Spinal cord (tissue), 10 donors: Measurements from ENCODE around the gene TMEM134. TPM values are rescaled to one million over a fixed set of nuclear protein-coding genes. Genes with fewer than 3 reads are reported as not detected.
A peak's percentile ranks its signal among the peaks of the same experiment; 100 is the strongest.

ENCODE experiments used
- DNase-seq, 6 donors: peaks; one replicate each; pipeline versions ENCODE4 v3.0.0 to v3.0.0-alpha.2; 2013 to 2015; ENCODE audit warnings: low spot score in 6 of 6, low read depth in 4 of 6
- H3K27ac ChIP-seq: one replicate; pipeline ENCODE4 v1.5.1; 2013; ENCODE audit warnings: low read depth, low read length, control low read depth
- H3K27me3 ChIP-seq: one replicate; pipeline ENCODE4 v1.6.1; 2013; ENCODE audit warnings: low read length; ENCODE audit not compliant: control insufficient read depth, insufficient read depth
- H3K36me3 ChIP-seq: one replicate; pipeline ENCODE4 v1.6.1; 2013; ENCODE audit warnings: low read length; ENCODE audit not compliant: control insufficient read depth, insufficient read depth
- H3K4me1 ChIP-seq: one replicate; pipeline ENCODE4 v1.6.1; 2013; ENCODE audit warnings: low read length; ENCODE audit not compliant: control insufficient read depth, insufficient read depth
- H3K4me3 ChIP-seq: one replicate; pipeline ENCODE4 v1.5.1; 2013; ENCODE audit warnings: low read depth, low read length, control low read depth
- H3K9me3 ChIP-seq: one replicate; pipeline ENCODE4 v1.6.1; 2013; ENCODE audit warnings: low read length; ENCODE audit not compliant: control insufficient read depth, insufficient read depth
- WGBS: methylation state at CpG from one replicate; pipeline ENCODE4 v1.1.5; 2013; ENCODE audit warnings: missing lambda C conversion rate; ENCODE audit not compliant: insufficient coverage; 5-methylcytosine and 5-hydroxymethylcytosine counted together
- polyA plus RNA-seq, 2 donors: library from polyadenylated mRNA; unstranded; fragments of 120-200 nt; gene quantifications; one replicate each; pipeline ENCODE4 v1.2.1, GENCODE V29; 2013; ENCODE audit not compliant: insufficient read length in 2 of 2
- total RNA-seq, 2 donors: library from RNA; depleted of rRNA in 1 of 2; stranded (reverse); fragments of 120-200 nt in 1 of 2; fragments of >200 nt in 1 of 2; gene quantifications; one replicate each; pipeline versions ENCODE4 v1.2.3 to v1.2.4, GENCODE V29; 2013 to 2014
- donor health status: healthy.

The TMEM134 gene
- total and polyA plus RNA-seq, 4 donors, result 14.9 to 69.0 (median 34.2) TPM

- no peaks in the 10 kb centered on the region for H3K9me3 ChIP-seq
- H3K4me1 ChIP-seq, result peaks cover 62% of the 10 kb centered on the region
- 21% methylated on average over 33 of the region's 33 CpGs for WGBS
- peak in 1 of 6 donors; percentile 35 for DNase-seq
- peak overlapping the region; percentile 99 for H3K27ac ChIP-seq
- H3K27me3 ChIP-seq, result peaks cover 5% of the 10 kb centered on the region
- H3K4me3 ChIP-seq, result peak overlapping the region; percentile 71
- H3K36me3 ChIP-seq, result peaks cover 22% of the 10 kb centered on the region
These were observed 38.3 kb upstream of the TMEM134 start for GRCh38 chr11:67507242-67507863.

GRCh38 chr11:67506426-67507051, 37.5 kb upstream of the TMEM134 start:
- H3K9me3 ChIP-seq, result no peaks in the 10 kb centered on the region
- DNase-seq, result no peak
- H3K36me3 ChIP-seq, result peaks cover 31% of the 10 kb centered on the region
- H3K4me3 ChIP-seq, result peak overlapping the region; percentile 12
- H3K27ac ChIP-seq, result peak overlapping the region; percentile 93
- WGBS, result 81% methylated on average over 10 of the region's 16 CpGs
- H3K4me1 ChIP-seq, result peaks cover 65% of the 10 kb centered on the region
- no peaks in the 10 kb centered on the region for H3K27me3 ChIP-seq

GRCh38 chr11:67505605-67506396, 36.8 kb upstream of the TMEM134 start:
- peaks cover 37% of the 10 kb centered on the region for H3K36me3 ChIP-seq
- H3K4me3 ChIP-seq, result peak overlapping the region; percentile 16
- no peaks in the 10 kb centered on the region for H3K27me3 ChIP-seq
- WGBS, result 27% methylated on average over 16 of the region's 17 CpGs
- H3K27ac ChIP-seq, result peak overlapping the region; percentile 93
- H3K9me3 ChIP-seq, result no peaks in the 10 kb centered on the region
- DNase-seq, result peak in 4 of 6 donors; percentile 66 to 92 (median 80)
- peaks cover 65% of the 10 kb centered on the region for H3K4me1 ChIP-seq

- Histone ChIP-seq H3K27me3 (no peaks in the 10 kb centered on the region), H3K9me3 (no peaks in the 10 kb centered on the region), H3K36me3 (peaks cover 42% of the 10 kb centered on the region), H3K27ac (peak within 1 kb of the TSS; percentile 93), H3K4me3 (peak within 1 kb of the TSS; percentile 69), H3K4me1 (peaks cover 68% of the 10 kb centered on the region)
- WGBS, result 2% methylated on average over 55 of the region's 58 CpGs
- DNase-seq, result peak in 2 of 6 donors; percentile 55 to 75
These were observed 36.0 kb upstream of the TMEM134 start, which contains the start of gene PITPNM1 for GRCh38 chr11:67504950-67505581. TSS of gene PITPNM1 (minus strand) at chr11:67505363. CDS start at chr11:67504180, 1,183 bp downstream.

- WGBS, result under 1% methylated on average over 101 of the region's 101 CpGs
- H3K27ac ChIP-seq, result peak overlapping the region; percentile 86
- peak in 2 of 6 donors; percentile 67 to 70 for DNase-seq
- peaks cover 48% of the 10 kb centered on the region for H3K36me3 ChIP-seq
- peaks cover 65% of the 10 kb centered on the region for H3K4me1 ChIP-seq
- H3K4me3 ChIP-seq, result peak overlapping the region; percentile 69
- no peaks in the 10 kb centered on the region for H3K9me3 ChIP-seq
- no peaks in the 10 kb centered on the region for H3K27me3 ChIP-seq
These were observed 35.2 kb upstream of the TMEM134 start for GRCh38 chr11:67504005-67504949.

- Histone ChIP-seq H3K9me3 (no peaks in the 10 kb centered on the region), H3K4me3 (peak overlapping the region; percentile 32), H3K36me3 (peaks cover 57% of the 10 kb centered on the region), H3K4me1 (peaks cover 62% of the 10 kb centered on the region), H3K27me3 (no peaks in the 10 kb centered on the region), H3K27ac (no peak overlapping the region)
- 49% methylated on average over 15 of the region's 19 CpGs for WGBS
- no peak for DNase-seq
These were observed 34.3 kb upstream of the TMEM134 start for GRCh38 chr11:67503119-67504004.

GRCh38 chr11:67502328-67502979, 33.4 kb upstream of the TMEM134 start:
- no peaks in the 10 kb centered on the region for H3K9me3 ChIP-seq
- 94% methylated on average over 16 of the region's 18 CpGs for WGBS
- peaks cover 57% of the 10 kb centered on the region for H3K4me1 ChIP-seq
- DNase-seq, result no peak
- H3K4me3 ChIP-seq, result no peak overlapping the region
- H3K27me3 ChIP-seq, result no peaks in the 10 kb centered on the region
- peaks cover 64% of the 10 kb centered on the region for H3K36me3 ChIP-seq
- H3K27ac ChIP-seq, result no peak overlapping the region

- Histone ChIP-seq H3K4me3 (no peak overlapping the region), H3K9me3 (no peaks in the 10 kb centered on the region), H3K4me1 (peaks cover 51% of the 10 kb centered on the region), H3K36me3 (peaks cover 64% of the 10 kb centered on the region), H3K27ac (no peak overlapping the region), H3K27me3 (no peaks in the 10 kb centered on the region)
- WGBS, result 98% methylated on average over 18 of the region's 18 CpGs
- no peak for DNase-seq
These were observed 32.8 kb upstream of the TMEM134 start for GRCh38 chr11:67501854-67502253.
